ENCODE measurements around the gene AP1S3.

Gene AP1S3

DNA sequence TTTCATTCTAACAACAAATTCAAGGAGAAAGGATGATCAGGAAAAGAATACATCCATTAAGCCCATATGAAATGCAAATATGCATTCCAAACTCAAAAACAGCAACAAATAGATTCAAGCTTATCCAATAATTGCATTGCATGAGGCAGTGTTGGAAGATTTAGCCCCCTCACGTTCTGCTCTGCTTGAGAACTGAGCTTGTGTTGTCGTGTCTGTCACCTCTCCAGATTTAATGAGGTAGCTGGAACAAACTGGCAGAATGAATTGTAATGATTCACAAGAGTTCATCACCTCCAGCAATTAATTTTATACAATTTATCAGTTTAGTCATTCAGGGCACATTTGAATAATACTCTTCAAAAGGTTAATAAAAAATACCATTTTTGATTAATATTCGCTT is 54.8 kb downstream of the AP1S3 start:
- TF ChIP-seq, protein P1, sequence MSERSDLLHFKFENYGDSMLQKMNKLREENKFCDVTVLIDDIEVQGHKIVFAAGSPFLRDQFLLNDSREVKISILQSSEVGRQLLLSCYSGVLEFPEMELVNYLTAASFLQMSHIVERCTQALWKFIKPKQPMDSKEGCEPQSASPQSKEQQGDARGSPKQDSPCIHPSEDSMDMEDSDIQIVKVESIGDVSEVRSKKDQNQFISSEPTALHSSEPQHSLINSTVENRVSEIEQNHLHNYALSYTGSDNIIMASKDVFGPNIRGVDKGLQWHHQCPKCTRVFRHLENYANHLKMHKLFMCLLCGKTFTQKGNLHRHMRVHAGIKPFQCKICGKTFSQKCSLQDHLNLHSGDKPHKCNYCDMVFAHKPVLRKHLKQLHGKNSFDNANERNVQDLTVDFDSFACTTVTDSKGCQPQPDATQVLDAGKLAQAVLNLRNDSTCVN (tag by site-specific recombination; optimal IDR thresholded peaks at IDR 0.05): no peak
- TF ChIP-seq ZNF629 (tag by site-specific recombination; IDR thresholded peaks at IDR 0.05): no peak
- no peak for TF ChIP-seq SP7 (tag by site-specific recombination; IDR thresholded peaks at IDR 0.05)
- TF ChIP-seq, protein P2, sequence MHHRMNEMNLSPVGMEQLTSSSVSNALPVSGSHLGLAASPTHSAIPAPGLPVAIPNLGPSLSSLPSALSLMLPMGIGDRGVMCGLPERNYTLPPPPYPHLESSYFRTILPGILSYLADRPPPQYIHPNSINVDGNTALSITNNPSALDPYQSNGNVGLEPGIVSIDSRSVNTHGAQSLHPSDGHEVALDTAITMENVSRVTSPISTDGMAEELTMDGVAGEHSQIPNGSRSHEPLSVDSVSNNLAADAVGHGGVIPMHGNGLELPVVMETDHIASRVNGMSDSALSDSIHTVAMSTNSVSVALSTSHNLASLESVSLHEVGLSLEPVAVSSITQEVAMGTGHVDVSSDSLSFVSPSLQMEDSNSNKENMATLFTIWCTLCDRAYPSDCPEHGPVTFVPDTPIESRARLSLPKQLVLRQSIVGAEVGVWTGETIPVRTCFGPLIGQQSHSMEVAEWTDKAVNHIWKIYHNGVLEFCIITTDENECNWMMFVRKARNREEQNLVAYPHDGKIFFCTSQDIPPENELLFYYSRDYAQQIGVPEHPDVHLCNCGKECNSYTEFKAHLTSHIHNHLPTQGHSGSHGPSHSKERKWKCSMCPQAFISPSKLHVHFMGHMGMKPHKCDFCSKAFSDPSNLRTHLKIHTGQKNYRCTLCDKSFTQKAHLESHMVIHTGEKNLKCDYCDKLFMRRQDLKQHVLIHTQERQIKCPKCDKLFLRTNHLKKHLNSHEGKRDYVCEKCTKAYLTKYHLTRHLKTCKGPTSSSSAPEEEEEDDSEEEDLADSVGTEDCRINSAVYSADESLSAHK (tag by site-specific recombination; IDR thresholded peaks at IDR 0.05): no peak
- no peak for TF ChIP-seq ZNF544 (tag by site-specific recombination; IDR thresholded peaks at IDR 0.05)
- no peak for TF ChIP-seq ZFHX2 (tag by site-specific recombination; conservative IDR thresholded peaks at IDR 0.05)
- TF ChIP-seq, protein P3, sequence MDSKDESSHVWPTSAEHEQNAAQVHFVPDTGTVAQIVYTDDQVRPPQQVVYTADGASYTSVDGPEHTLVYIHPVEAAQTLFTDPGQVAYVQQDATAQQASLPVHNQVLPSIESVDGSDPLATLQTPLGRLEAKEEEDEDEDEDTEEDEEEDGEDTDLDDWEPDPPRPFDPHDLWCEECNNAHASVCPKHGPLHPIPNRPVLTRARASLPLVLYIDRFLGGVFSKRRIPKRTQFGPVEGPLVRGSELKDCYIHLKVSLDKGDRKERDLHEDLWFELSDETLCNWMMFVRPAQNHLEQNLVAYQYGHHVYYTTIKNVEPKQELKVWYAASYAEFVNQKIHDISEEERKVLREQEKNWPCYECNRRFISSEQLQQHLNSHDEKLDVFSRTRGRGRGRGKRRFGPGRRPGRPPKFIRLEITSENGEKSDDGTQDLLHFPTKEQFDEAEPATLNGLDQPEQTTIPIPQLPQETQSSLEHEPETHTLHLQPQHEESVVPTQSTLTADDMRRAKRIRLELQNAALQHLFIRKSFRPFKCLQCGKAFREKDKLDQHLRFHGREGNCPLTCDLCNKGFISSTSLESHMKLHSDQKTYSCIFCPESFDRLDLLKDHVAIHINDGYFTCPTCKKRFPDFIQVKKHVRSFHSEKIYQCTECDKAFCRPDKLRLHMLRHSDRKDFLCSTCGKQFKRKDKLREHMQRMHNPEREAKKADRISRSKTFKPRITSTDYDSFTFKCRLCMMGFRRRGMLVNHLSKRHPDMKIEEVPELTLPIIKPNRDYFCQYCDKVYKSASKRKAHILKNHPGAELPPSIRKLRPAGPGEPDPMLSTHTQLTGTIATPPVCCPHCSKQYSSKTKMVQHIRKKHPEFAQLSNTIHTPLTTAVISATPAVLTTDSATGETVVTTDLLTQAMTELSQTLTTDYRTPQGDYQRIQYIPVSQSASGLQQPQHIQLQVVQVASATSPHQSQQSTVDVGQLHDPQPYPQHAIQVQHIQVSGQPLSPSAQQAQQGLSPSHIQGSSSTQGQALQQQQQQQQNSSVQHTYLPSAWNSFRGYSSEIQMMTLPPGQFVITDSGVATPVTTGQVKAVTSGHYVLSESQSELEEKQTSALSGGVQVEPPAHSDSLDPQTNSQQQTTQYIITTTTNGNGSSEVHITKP (tag by site-specific recombination; IDR thresholded peaks at IDR 0.05): no peak
- no peak for TF ChIP-seq FEZF1 (tag by site-specific recombination; IDR thresholded peaks at IDR 0.05)
- no peak for TF ChIP-seq ZXDB (tag by site-specific recombination; IDR thresholded peaks at IDR 0.05)
- no peak for TF ChIP-seq ZBTB7A (tag by site-specific recombination; IDR thresholded peaks at IDR 0.05; ENCODE audit: low read depth)
- TF ChIP-seq ZNF600 (tag by site-specific recombination; IDR thresholded peaks at IDR 0.05): no peak
- TF ChIP-seq ZNF239 (tag by site-specific recombination; IDR thresholded peaks at IDR 0.05): no peak
- TF ChIP-seq ZSCAN23 (tag by site-specific recombination; IDR thresholded peaks at IDR 0.05): no peak
- no peak for TF ChIP-seq IKZF3 (tag by site-specific recombination; IDR thresholded peaks at IDR 0.05)
- no peak for TF ChIP-seq ZFP41 (tag by site-specific recombination; IDR thresholded peaks at IDR 0.05; ENCODE audit: borderline replicate concordance)
- TF ChIP-seq, protein P4, sequence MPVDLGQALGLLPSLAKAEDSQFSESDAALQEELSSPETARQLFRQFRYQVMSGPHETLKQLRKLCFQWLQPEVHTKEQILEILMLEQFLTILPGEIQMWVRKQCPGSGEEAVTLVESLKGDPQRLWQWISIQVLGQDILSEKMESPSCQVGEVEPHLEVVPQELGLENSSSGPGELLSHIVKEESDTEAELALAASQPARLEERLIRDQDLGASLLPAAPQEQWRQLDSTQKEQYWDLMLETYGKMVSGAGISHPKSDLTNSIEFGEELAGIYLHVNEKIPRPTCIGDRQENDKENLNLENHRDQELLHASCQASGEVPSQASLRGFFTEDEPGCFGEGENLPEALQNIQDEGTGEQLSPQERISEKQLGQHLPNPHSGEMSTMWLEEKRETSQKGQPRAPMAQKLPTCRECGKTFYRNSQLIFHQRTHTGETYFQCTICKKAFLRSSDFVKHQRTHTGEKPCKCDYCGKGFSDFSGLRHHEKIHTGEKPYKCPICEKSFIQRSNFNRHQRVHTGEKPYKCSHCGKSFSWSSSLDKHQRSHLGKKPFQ (tag by site-specific recombination; IDR thresholded peaks at IDR 0.05): no peak
- no peak for TF ChIP-seq ZNF169 (tag by site-specific recombination; IDR thresholded peaks at IDR 0.05)
- no peak for TF ChIP-seq YY2 (tag by site-specific recombination; IDR thresholded peaks at IDR 0.05)
- TF ChIP-seq ZNF561 (tag by site-specific recombination; IDR thresholded peaks at IDR 0.05; ENCODE audit: borderline replicate concordance): no peak
- Histone ChIP-seq H3K27ac (ENCODE audit: extremely low read depth, low read depth, low read length) (no peak overlapping the region), H3K36me3 (ENCODE audit: control insufficient read depth in 2 of 2, insufficient read depth in 1 of 2, low read length in 2 of 2) (peaks cover 0 to under 1% of the 10 kb centered on the region in 2 experiments; a peak in 2 of 3 replicates), H3K4me3 (ENCODE audit: low read depth, low read length) (no peak overlapping the region), H3K4me1 (ENCODE audit: control insufficient read depth, insufficient read depth, low read length) (peaks cover 2% of the 10 kb centered on the region; the same call in 1 of the 2 replicates), H3K9me3 (ENCODE audit: control insufficient read depth, insufficient read depth, low read depth, low read length) (no peaks in the 10 kb centered on the region)
- CTCF ChIA-PET: no interaction called here
- POLR2A ChIA-PET: no interaction called here

All from HEK293 (cell line).